IMR-90 (cell line): Measurements from ENCODE around the gene NR5A2.

Source experiments
- CEBPB ChIP-seq: IDR thresholded peaks from 2 replicates; pipeline ENCODE4 v1.6.1; 2012; ENCODE audit warnings: low read depth, low read length, improper control_type of control experiment
- CHD1 ChIP-seq: IDR thresholded peaks from 2 replicates; pipeline ENCODE4 v1.6.1; 2012; ENCODE audit warnings: low read depth, low read length, improper control_type of control experiment
- CTCF ChIP-seq: conservative IDR thresholded peaks from 2 replicates; pipeline ENCODE4 v1.5.1; 2012; ENCODE audit warnings: mild to moderate bottlenecking, low read depth, low read length, improper control_type of control experiment
- ELK1 ChIP-seq: fragments of 150-350 bp; IDR thresholded peaks from 2 replicates; pipeline ENCODE4 v1.6.1; 2016; ENCODE audit warnings: low read depth, mild to moderate bottlenecking, low read length, moderate library complexity, borderline replicate concordance
- FOS ChIP-seq: fragments of 150-350 bp; IDR thresholded peaks from 2 replicates; pipeline ENCODE4 v1.6.1; 2016; ENCODE audit warnings: low read depth, low read length
- MXI1 ChIP-seq: IDR thresholded peaks from 2 replicates; pipeline ENCODE4 v1.6.1; 2012; ENCODE audit warnings: low read depth, mild to moderate bottlenecking, low read length, moderate library complexity, borderline replicate concordance
- NFE2L2 ChIP-seq: fragments of 150-350 bp; IDR thresholded peaks from 2 replicates; pipeline ENCODE4 v1.6.1; 2016; ENCODE audit warnings: low read depth, mild to moderate bottlenecking, low read length
- POLR2A ChIP-seq: IDR thresholded peaks from 2 replicates; pipeline ENCODE4 v1.6.1; 2012; ENCODE audit warnings: mild to moderate bottlenecking, low read depth, low read length
- RAD21 ChIP-seq: IDR thresholded peaks from 2 replicates; pipeline ENCODE4 v1.6.1; 2012; ENCODE audit warnings: low read length, improper control_type of control experiment
- RCOR1 ChIP-seq: IDR thresholded peaks from 2 replicates; pipeline ENCODE4 v1.6.1; 2012; ENCODE audit warnings: mild to moderate bottlenecking, low read length, improper control_type of control experiment; ENCODE audit not compliant: insufficient replicate concordance
- RFX5 ChIP-seq: IDR thresholded peaks from 2 replicates; pipeline ENCODE4 v1.8.0; 2012; ENCODE audit warnings: low read depth, mild to moderate bottlenecking, low read length, moderate library complexity
- SMC3 ChIP-seq: fragments of 150-350 bp; IDR thresholded peaks from 2 replicates; pipeline ENCODE4 v1.6.1; 2016; ENCODE audit warnings: low read depth, mild to moderate bottlenecking, antibody characterized with exemption, low read length, moderate library complexity
- USF2 ChIP-seq: fragments of 150-350 bp; IDR thresholded peaks from 2 replicates; pipeline ENCODE4 v1.6.1; 2017; ENCODE audit warnings: mild to moderate bottlenecking, antibody characterized with exemption, low read length, low read depth

- TF ChIP-seq CTCF (no peak), CHD1 (no peak), USF2 (no peak), POLR2A (no peak), RAD21 (no peak), RFX5 (no peak), SMC3 (no peak), NFE2L2 (no peak), ELK1 (no peak), CEBPB (0 out of 2 replicates have a peak, but pooled peaks have one; percentile 23), RCOR1 (no peak), MXI1 (no peak), FOS (no peak)
Observed at GRCh38 chr1:200037904-200038303, 10.4 kb downstream of the NR5A2 start.
